ENCODE results near the gene ODC1. TPM values are rescaled to one million over a fixed set of nuclear protein-coding genes. Genes with fewer than 3 reads are reported as not detected.

ODC1 gene
- total and polyA plus RNA-seq, 2 donors (not counting 3 experiments of a cell fraction or from before 2014, with no cell fraction given): 109 to 132 TPM

GRCh38 chr2:10435820-10436204 lies 12.3 kb downstream of the ODC1 start:
- ChIA-PET POLR2A (interaction anchor here (0.6 to 1.8 kb wide), 2 partner anchors 234 to 363 kb away, joined by 3 to 6 read pairs; no protein-coding TSS in a partner anchor), CTCF (interaction anchor here (0.8 to 10.5 kb wide), 28 partner anchors 9 to 665 kb away, joined by 3 to 565 read pairs (median 12); partner anchors contain the start of genes CYS1, HPCAL1, KLF11 and ODC1)
- intact Hi-C loops (cut with micrococcal nuclease): loop anchor here (1.0 to 5.0 kb wide), 8 partner anchors 27 to 624 kb away; partner anchors contain the start of gene HPCAL1
- Histone ChIP-seq H3K9me3 (replicated peaks; ENCODE audit: control insufficient read depth, insufficient read depth, low read length) (no peaks in the 10 kb centered on the region), H3K36me3 (ENCODE audit: control insufficient read depth in 2 of 2, extremely low read depth in 1 of 2, insufficient read depth in 2 of 2, low read length in 2 of 2) (peaks cover 5 to 10% of the 10 kb centered on the region in 2 experiments), H3K9ac (replicated peaks; ENCODE audit: extremely low read depth, insufficient read depth, low read length) (no peak overlapping the region), H3K4me3 (replicated peaks in 1 of 3; ENCODE audit: insufficient read depth in 1 of 3, low read depth in 1 of 3, low read length in 3 of 3) (no peak overlapping the region), H2AFZ (ENCODE audit: low read depth, low read length) (no peak overlapping the region), H3K27ac (ENCODE audit: insufficient read depth, low read depth, low read length) (no peak overlapping the region), H3K9me1 (replicated peaks; ENCODE audit: control insufficient read depth, extremely low read depth, insufficient read depth, low read length) (no peaks in the 10 kb centered on the region), H3K27me3 (ENCODE audit: control insufficient read depth in 2 of 2, insufficient read depth in 2 of 2, low read length in 2 of 2) (no peaks in the 10 kb centered on the region), H3K4me1 (ENCODE audit: control insufficient read depth, extremely low read depth, insufficient read depth, low read length) (peaks cover 3% of the 10 kb centered on the region), H4K20me1 (replicated peaks; ENCODE audit: control insufficient read depth, extremely low read depth, insufficient read depth, low read length) (no peaks in the 10 kb centered on the region), H3K4me2 (ENCODE audit: insufficient read depth, low read length) (no peak overlapping the region), H3K79me2 (ENCODE audit: control insufficient read depth, insufficient read depth, low read length) (no peaks in the 10 kb centered on the region)
- FAIRE-seq (no peak), DNase-seq (ENCODE audit: low read depth, low spot score) (no peak)
- dilution Hi-C loops (cut with MboI; ENCODE audit: extremely low pct_ligation_motif_present, low sequenced_read_pairs): no loop called here
- BruUV-seq (replicated peaks): no TSS peak
- TF ChIP-seq MAX (IDR thresholded peaks at IDR 0.05; ENCODE audit: insufficient read depth, insufficient read length) (no peak), CTCF (IDR thresholded peaks at IDR 0.05; ENCODE audit: extremely low read depth in 1 of 2, insufficient read depth in 1 of 2, low read depth in 1 of 2, low read length in 2 of 2) (no peak), EZH2 (IDR thresholded peaks at IDR 0.05; ENCODE audit: borderline replicate concordance, low read depth, low read length, severe bottlenecking) (no peak), JUN (IDR thresholded peaks at IDR 0.05; ENCODE audit: borderline replicate concordance, insufficient read depth, insufficient read length, low read depth) (no peak), POLR2A (IDR thresholded peaks at IDR 0.05; ENCODE audit: low read depth, low read length) (no peak), POLR2AphosphoS5 (IDR thresholded peaks at IDR 0.05; ENCODE audit: insufficient read depth, low read depth, low read length) (no peak), GATA2 (IDR thresholded peaks at IDR 0.05; ENCODE audit: insufficient read depth, insufficient read length, low read depth, low read length) (no peak), MYC (IDR thresholded peaks at IDR 0.05; ENCODE audit: low read depth, low read length) (no peak), FOS (IDR thresholded peaks at IDR 0.05; ENCODE audit: borderline replicate concordance, insufficient read depth, low read length) (no peak)
